Stimulated activated CD8-positive, alpha-beta memory T cell treated with anti-CD3 and anti-CD28 coated beads, Interleukin-7, amount 100 ng/mL, for 48 hours (primary cell): ENCODE data around the gene COL17A1.

ENCODE experiments used
- DNase-seq, 2 donors: peaks; one replicate each; pipeline ENCODE4 v3.0.0-alpha.2; 2020; ENCODE audit warnings: low read depth in 1 of 2; ENCODE audit errors: extremely low read depth in 1 of 2

COL17A1 gene

GRCh38 chr10:104054430-104054829, 31.2 kb downstream of the COL17A1 start:
- no peak for DNase-seq

- DNase-seq: no peak
These were observed 32.5 kb downstream of the COL17A1 start for GRCh38 chr10:104053201-104053600.

GRCh38 chr10:104052431-104052830, 33.2 kb downstream of the COL17A1 start:
- DNase-seq: no peak

GRCh38 chr10:104049504-104050250, 36.0 kb downstream of the COL17A1 start:
- DNase-seq: no peak

- DNase-seq: no peak
These were observed 39.0 kb downstream of the COL17A1 start for GRCh38 chr10:104046651-104047050.

- DNase-seq: no peak
These were observed 40.3 kb downstream of the COL17A1 start for GRCh38 chr10:104045151-104046089.

GRCh38 chr10:104043854-104044253, 41.8 kb downstream of the COL17A1 start:
- DNase-seq: no peak

GRCh38 chr10:104043185-104043830, 42.4 kb downstream of the COL17A1 start:
- no peak for DNase-seq

GRCh38 chr10:104041891-104042535, 43.7 kb downstream of the COL17A1 start:
- no peak for DNase-seq

- DNase-seq: no peak
These were observed 44.6 kb downstream of the COL17A1 start for GRCh38 chr10:104040862-104041789.

- no peak for DNase-seq
These were observed 45.3 kb downstream of the COL17A1 start for GRCh38 chr10:104040382-104040781.

GRCh38 chr10:104038958-104039752, 46.5 kb downstream of the COL17A1 start:
- DNase-seq: no peak

GRCh38 chr10:104038537-104038936, 47.1 kb downstream of the COL17A1 start:
- no peak for DNase-seq

- DNase-seq: no peak
These were observed 48.3 kb downstream of the COL17A1 start for GRCh38 chr10:104037261-104037951.

GRCh38 chr10:104036518-104037260, 49.0 kb downstream of the COL17A1 start:
- DNase-seq: no peak

GRCh38 chr10:104036069-104036384, 49.7 kb downstream of the COL17A1 start:
- no peak for DNase-seq

- no peak for DNase-seq
These were observed 50.2 kb downstream of the COL17A1 start for GRCh38 chr10:104035194-104036068.
